Activated CD8-positive, alpha-beta memory T cell treated with anti-CD3 and anti-CD28 coated beads for 48 hours (primary cell): Measurements from ENCODE around the gene SLC9A9.
A peak's percentile ranks its signal among the peaks of the same experiment; 100 is the strongest.

Experiments
- DNase-seq, 3 experiments: peaks; one replicate each; pipeline ENCODE4 v3.0.0-alpha.2; 2020; ENCODE audit warnings: low read depth in 2 of 3, low spot score in 2 of 3

The SLC9A9 gene

DNA sequence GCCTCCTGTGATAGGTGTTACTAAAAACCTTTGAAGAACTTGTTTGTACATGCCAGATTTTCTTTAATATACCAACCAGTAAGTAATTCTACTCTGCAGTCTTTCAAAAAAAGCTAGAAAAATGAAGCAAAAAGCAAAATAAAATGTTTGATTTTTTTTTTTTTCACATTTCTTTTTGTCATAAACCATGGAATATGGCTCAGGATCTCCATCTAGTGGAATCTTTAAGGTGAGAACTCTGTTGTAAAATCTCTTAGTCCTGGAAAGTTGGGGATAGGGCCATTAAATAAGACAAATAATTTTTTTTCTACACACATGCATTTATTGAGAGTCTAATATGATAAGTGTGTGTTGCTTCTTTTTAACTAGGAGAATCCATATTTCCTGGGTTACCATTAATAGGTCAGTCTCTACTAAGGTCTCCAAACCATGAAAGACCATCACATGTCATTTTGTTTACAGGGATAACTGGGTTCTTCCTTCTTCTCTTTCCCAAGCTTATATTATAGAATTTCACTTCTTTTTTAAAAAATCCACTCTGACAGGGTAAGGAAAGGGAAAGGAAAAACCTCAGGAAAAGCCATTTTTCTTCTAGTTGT lies 84.6 kb downstream of the SLC9A9 start:
- no peak for DNase-seq

DNA sequence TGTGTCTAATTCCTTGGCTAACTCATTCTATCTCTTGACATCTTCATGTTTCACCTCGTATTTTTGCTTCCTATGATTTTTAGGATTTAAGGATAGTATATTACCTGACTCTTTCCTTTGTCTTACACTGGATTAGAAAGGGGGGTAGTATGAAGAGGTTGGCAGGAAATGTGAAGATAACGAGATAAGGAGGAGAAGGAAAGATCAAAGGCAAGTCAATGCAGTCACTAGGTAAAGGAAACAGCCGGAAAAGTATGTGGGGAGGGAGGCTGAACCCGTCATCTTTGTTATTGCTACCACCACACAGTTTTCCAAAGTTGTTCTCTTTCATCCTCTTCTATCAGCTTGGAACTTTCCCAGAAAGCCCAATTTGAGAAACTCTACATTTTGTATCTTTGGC lies 90.6 kb downstream of the SLC9A9 start:
- DNase-seq: no peak

DNA sequence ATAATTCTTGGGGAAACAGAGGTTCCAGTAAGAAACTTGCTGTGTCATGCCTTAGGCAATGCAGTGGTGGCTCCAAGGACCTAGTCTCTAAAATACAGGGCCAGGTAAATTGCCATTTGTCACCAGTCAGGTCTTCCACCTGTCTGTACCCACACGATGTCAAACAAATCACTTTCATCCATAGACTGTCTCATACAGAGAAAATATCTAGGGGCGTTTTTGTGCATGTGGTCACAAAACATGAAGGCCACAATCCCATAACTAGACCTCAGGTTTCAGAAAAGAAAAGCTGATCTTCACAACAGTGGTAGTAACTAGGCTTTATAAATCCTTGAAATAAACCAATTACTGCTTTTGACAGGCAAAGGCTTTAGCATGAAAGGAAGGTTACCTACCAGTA lies 92.3 kb downstream of the SLC9A9 start:
- no peak for DNase-seq

DNA sequence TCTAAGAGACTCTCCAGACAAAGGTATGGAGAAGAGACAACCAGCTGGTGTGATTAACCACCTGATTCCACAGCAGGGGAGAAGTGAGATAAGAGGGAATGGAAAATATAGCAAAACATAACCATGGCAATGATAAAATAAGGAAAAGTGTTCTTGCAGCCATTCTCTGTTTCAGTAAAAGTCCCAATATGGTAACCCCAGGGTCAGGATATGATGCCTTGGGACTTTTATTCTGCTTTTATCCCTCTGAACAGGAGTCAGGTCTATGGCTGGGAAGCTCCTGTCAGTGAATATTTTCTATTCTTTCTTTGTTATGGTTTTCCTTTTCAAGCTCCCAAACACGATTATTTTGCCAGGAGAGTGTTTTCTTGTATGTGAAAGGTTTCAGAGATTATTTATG lies 94.2 kb downstream of the SLC9A9 start:
- DNase-seq: no peak

DNA sequence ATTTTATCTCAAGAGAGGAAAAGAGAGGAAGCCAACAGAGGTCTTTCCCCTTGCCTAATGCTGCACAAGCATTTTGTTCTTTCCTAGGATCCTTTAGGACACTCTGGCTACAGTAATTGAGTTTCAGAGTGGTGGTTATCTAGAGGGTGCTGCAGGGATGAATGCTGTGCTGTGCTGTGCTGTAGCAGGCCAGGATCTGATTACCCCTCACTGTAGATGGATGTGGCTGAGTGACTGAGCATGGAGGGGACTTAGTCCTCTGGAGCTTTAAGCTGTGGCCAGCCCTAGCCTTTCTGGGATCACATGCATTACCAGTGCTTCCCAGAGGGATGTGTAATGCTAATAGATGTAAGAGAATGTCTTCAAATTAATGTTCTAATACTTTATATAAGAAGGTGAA lies 94.8 kb downstream of the SLC9A9 start:
- DNase-seq: no peak

DNA sequence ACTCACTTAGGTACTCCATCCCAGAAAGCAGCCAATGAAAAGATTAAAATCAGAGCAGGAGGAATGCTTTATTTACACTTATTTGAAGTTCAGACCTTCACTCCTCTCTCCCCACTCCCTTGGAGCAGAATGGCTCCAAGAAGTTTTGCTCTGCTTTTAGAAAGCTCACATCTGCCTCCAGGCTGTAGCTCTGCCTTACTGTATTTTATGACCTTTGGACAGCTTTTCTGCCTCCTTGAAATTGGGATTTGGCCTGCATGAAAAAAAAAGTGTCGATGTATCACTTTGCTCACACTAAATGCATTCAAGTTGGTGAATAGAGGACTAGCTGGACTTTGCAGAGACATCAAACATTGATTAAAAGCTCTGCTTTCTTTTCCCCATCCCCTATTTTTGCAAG lies 95.3 kb downstream of the SLC9A9 start:
- DNase-seq: no peak

DNA sequence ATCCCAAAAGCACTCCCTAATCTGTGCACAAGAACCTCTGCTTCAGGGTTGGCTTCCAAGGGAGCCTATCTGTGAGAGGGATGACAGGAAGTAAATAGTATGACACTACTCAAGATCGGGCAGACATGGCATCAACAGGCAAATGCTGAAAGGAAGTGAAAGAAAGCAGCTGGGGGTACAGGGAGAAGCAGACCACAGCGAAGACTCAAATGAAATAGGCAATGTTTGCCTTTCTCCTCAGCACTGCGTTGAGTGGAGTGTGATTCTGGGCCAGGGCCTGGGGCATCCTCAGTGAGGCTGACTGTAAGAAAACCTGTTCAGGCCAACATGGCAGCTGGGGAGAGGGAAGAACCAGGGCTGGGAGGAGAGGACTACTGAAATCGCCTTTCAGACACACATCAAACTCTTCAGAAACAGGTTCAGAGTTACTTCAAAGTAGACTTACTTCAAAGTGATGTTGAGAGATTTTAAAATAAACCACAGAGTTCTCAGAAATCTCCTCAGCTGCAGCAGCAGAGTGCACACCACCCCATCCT lies 96.6 kb downstream of the SLC9A9 start:
- DNase-seq: peak in 2 of 3 experiments; percentile 5 to 11

DNA sequence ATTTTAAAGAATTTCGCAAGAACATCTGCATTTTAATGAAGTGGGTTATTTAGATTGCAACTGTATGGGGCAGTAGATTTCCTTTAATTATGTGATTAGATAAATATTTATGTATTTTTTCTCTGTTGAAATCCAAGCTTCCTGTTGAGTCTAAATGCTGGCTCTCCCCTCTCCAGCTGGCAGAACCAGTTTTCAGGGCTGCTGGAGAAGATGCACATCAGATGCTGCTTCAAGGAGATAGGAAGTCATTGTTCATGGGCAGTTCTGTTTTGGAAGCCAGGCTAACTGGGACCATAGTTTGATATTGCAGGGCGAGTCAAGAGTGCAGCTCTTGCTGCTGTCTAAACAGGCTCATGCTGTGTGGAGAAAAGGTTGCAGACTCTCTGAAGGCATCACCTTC lies 97.4 kb downstream of the SLC9A9 start:
- DNase-seq: no peak

DNA sequence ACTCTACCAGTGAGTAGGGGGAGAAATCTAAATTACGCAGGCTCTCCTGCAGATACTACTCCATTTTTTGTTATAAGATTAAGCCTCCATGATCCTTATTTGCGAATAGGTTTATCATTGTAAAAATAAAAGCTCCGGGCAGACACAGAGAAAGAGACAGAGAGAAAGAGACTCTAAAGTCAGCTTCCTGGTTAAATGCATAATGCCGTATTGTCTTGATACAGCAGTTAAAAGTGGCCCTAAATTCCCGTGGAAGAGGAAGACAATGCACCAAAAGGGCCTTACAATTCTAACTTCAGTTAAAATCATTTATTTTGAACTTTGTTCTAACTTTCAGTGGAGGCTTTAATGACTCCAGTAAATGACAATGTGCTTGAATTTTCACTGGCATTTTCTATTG lies 98.3 kb downstream of the SLC9A9 start:
- no peak for DNase-seq

DNA sequence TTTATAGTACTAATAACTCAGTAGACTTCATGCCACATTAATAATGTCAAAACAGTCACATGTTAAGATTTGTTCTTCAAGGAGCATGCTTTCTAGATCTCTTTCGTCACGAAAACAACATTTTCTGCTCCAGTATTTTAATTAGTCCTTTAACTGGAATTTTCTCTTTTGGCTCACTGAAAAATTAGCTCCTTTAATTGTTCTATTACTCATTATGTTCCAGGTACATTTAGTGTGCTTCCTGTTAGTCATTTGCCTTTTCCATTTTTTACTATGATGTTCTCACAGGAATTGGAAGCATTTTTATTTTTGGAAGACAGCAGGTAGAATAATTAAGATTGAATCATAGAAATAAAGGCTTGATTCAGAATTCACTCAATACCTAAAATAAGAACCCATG lies 111.2 kb downstream of the SLC9A9 start:
- no peak for DNase-seq

DNA sequence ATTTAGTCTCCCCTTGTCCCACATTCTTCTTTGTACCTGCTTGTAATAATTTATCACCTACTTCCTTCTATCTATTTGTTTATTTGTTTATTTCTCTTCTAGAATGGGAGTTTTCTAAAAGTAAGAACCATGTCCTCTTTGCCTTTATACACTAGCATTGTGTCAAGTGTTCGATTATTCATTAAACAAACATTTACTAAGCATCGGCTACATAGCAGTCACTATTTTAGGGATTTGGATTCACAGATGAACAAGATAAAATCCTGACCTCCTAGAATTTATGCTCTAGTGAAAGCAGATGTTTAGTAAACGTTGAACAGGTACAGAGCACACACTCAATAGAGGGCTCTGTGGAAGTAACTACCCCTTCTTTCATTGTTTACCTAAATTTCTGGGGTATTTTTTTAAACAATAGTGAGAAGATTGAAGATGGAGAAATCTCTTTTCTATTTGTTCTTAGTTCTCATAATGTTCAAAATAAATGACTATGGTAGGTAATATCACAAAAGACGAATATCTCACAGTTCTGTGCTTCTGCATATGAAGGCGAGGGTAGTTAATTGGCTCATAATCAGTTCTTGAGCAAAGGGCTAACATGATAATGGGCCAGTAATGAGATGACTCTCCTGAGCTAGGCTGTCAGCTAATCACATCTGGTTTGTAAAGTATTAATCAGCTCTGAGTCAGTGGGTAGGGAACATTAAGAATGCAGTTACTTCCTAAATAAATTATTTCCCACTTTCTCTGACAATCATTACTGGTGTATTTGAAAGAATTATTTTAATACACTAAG lies 111.9 kb downstream of the SLC9A9 start:
- DNase-seq: no peak

DNA sequence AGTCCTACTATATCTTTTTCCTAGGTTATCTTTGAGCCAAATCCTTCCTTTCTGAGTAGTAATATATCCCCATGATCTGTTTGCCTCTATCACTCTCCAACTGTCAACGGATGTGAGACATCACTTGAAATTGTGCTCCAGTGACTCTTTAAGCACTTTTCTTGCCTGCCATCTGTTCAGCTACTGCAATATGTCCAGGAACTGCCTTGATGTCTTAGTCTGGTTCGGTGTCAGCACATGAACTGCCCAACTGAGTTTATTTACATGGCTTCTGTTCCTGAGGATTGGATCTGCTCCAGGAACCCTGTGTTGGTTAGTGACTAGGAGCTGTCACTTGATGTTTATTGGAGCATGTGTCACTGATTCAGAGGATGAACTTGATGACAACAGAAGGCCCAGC lies 116.5 kb downstream of the SLC9A9 start:
- no peak for DNase-seq

DNA sequence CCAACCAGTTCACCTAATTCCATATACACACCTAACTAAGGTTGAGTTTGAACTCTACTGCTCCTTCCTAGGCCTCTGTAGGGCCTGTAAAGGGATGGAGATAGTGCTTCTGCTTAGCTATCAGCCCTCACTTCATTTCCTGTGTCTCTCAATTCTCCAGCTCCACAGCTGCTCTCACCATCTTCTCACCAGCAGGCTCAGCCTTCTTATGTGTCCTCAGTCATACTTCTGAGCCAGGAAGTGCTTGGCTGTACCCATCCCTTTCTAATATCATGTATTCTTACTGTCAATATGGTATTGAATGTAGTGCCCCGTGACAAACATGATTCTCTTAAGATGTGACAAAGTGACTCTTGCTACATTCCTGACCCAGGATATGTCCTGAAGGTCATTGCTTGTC lies 116.9 kb downstream of the SLC9A9 start:
- DNase-seq: no peak

DNA sequence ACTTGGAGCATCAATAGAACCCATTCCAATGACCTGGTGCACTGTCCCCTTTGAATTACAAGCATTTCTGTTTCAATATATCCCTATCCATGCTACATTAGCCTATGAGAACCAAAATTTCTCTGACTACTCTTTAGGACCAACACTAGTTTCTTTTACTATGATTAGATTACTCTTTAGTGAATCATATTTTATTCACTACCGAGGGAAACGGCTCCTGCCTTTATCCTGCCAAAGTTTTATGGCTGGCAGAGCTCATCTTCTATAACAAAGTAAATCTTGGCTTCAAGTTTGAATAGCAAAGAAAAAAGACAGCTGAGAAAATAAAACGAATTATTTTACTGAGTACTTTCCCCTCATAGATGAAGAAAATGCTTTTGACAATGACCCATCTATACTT lies 120.9 kb downstream of the SLC9A9 start:
- DNase-seq: no peak

DNA sequence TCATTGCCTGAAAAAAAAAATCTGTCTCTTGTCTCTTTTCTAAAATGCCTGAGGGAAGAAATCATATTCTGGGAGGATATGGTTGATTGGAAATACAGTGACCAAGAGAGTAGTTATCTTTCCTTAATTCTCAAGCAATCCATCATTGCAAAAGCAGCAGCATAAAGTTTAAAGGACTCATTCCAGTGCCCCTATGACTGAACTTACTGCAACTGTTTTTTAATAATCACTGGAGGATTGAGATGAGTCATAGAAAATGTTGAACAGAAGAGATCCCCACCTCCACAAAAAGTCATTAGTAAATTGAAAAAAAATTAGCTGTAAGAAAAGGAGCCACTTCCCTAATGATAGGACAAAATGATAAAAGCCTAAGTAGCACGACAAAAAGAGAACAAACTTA lies 121.5 kb downstream of the SLC9A9 start:
- no peak for DNase-seq

DNA sequence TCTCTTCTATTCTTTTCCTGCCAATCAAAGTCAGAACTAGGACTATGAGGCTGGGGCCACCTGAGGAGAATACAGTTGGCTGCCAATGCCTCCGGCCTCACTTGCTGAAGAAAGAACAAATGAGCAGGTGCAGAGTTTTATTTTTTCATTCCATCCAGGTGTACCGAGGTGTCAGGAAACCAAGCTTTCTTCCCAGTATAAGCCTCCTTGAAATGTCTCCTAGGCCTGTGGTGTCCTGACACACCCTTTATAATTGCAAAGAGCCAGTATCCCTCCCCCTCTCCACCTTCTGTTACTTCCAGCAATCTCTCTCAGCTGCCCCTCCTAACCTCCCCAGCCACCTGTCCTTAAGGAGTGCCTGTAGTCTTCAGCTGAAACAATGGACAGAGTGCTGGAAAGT lies 127.9 kb downstream of the SLC9A9 start:
- no peak for DNase-seq

DNA sequence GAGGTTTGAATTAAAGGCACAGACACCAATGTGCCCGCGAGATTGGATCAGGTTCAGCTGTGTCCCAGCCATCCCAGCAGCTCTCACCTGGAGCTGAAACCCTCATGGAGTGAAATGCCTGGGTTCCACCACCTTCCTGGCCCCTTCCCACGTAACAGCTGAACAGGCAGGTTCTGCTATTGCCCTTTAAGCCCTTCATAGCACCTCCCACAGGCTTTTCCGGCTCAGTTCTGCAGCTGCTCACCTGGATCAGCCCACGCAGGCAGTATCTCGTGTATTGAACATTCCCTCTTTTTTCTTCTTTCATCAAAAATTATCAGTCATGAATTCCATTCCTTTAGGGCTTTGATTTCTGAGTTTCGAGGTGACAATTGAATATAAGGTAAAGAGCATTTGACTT lies 129.8 kb downstream of the SLC9A9 start:
- DNase-seq: no peak

DNA sequence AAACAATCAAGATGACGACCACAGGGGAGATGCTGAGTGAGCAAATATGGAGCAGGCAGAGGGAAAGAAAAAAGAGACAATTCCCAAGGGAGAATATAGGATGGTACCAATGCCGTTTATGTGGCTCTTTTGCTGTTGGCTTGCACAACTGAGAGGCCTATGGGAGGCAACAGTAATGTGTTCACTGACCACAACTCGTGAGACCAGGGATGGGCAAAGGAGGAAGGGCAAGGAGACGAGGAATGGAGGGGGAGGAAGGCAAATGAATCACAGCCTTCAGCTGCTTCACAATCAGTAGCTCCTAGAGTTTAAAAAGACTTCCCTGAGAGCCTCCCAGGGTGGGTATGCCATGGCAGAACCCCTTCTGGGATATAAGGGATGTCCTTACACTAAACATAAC lies 131.5 kb downstream of the SLC9A9 start:
- no peak for DNase-seq

DNA sequence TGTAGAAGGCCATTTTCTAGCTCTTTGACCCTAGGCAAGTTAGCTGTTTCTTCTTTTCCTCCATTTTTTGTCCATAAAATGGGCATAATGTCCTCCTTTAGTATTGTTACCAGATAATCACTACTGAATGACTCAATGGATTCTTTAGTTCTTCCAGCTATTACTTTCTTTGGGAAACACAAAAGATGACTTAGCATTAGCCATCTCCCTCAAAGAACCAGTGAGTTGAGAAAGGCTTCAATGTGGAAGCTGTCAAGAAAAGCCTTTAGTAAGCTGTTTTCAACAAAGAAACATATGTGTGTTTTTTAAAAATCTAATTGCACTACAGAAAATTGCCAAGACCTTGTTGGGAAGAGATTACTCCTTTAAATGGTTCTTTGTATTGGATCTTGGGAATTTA lies 135.7 kb downstream of the SLC9A9 start:
- no peak for DNase-seq

DNA sequence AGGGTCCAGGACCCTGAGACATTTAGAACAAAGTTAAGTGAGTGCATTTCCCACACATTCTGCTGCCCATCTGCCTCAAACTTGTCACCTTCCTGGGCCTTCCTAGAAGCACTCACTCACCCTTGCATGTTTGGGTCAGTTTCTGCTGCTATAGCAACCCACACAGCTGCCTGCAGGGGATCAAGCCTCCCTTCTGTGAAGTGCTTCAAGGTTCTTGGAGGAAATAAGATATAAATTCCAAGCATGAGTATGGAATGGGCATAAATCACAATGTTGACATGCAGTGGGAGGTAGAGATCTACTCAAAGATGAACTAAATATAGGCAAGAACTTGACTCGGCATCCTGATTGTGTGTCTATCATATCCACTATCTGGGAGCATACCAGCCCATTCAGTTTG lies 140.4 kb downstream of the SLC9A9 start:
- DNase-seq: no peak

DNA sequence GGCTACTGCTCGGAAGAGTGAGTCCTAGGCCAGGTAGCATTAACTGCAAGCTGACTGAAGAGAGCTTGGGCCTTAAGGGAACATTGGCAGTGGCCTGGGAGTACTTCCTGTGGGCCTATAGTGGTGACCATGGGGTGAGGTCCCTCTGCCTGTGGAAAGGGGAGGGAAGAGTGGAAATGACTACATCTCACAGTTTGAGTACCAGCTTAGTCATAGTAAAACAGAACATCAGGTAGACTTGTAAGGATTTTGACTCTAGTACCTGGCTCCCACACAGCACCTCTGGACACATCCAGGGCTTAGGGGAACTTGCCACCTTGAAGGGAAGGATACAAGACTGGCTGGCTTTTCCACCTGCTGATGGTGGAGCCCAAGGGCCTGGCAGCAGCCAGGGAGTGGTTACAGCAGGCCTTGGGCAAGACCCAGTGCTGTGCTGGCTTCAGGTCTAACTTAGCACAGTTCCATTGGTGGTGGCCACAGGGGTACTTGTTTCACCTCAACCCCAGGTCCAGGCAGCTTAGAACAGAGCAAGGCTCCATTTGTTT lies 147.8 kb downstream of the SLC9A9 start:
- DNase-seq: no peak

DNA sequence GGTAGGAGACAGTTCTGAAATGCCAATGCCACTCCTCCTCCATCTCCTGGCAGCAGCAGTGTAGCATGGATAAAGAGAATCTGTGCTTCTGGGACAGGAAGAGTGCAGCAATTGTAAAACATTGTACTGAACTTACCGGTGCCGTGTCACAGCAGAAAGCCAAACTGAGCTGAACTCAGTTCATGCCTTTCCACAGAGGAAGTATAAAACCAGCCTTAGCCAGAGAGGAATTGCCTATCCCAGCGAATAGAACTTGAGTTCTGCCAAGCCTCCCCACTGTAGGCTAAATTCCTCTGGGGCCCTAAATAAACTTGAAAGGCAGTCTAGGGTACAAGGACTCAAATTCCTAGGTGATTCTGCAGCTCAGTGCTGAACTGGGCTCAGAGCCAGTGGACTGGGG lies 148.8 kb downstream of the SLC9A9 start:
- no peak for DNase-seq
